ENCODE measurements around the gene UNC80. TPM values are rescaled to one million over a fixed set of nuclear protein-coding genes. Genes with fewer than 3 reads are reported as not detected.

Gene UNC80
- total RNA-seq, 1 donor from 2014 or later, result 0.05 TPM

GRCh38 chr2:209969692-209970091 is 198.1 kb downstream of the UNC80 start:
- Mint-ChIP-seq H3K27ac (ENCODE audit: unreplicated experiment) (no peak overlapping the region), H3K27me3 (ENCODE audit: unreplicated experiment) (no peaks in the 10 kb centered on the region), H3K9me3 (ENCODE audit: unreplicated experiment) (no peaks in the 10 kb centered on the region)

DNA sequence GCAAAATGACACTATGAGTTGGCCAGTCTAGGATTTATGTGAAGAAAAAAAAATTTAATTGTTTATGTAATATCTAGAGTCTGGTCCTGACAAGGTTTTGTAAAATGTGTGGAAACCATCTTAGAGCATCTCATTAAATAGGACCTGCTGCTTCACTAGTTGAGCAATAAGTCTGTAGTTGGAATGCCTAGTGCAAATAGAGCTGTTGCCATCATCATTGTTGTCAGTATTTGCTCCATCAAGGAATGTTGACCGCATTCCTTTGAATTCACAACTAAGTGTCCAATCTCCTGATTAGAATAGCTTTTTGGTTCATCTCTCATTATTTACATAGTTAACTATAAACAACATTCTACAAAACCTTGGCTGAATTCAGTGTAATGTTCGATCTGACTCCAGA is 198.6 kb downstream of the UNC80 start:
- Mint-ChIP-seq H3K27me3 (ENCODE audit: unreplicated experiment) (no peaks in the 10 kb centered on the region), H3K4me1 (ENCODE audit: unreplicated experiment) (no peaks in the 10 kb centered on the region), H3K9me3 (ENCODE audit: unreplicated experiment) (no peaks in the 10 kb centered on the region), H3K4me3 (ENCODE audit: unreplicated experiment) (no peak overlapping the region), H3K27ac (ENCODE audit: unreplicated experiment) (no peak overlapping the region), H3K36me3 (ENCODE audit: low read depth, unreplicated experiment) (no peaks in the 10 kb centered on the region)
- no peak for TF ChIP-seq CTCF (IDR thresholded peaks at IDR 0.05; ENCODE audit: unreplicated experiment)
- DNase-seq (ENCODE audit: low spot score), result no peak

More at GRCh38 chr2:209969692-209970091, 198.1 kb downstream of the UNC80 start:
- H3K4me1 Mint-ChIP-seq (ENCODE audit: unreplicated experiment), result no peaks in the 10 kb centered on the region
- no peak overlapping the region for H3K4me3 Mint-ChIP-seq (ENCODE audit: unreplicated experiment)
- H3K36me3 Mint-ChIP-seq (ENCODE audit: low read depth, unreplicated experiment), result no peaks in the 10 kb centered on the region
- no peak for DNase-seq (ENCODE audit: low spot score)
- TF ChIP-seq CTCF (IDR thresholded peaks at IDR 0.05; ENCODE audit: unreplicated experiment), result no peak

DNA sequence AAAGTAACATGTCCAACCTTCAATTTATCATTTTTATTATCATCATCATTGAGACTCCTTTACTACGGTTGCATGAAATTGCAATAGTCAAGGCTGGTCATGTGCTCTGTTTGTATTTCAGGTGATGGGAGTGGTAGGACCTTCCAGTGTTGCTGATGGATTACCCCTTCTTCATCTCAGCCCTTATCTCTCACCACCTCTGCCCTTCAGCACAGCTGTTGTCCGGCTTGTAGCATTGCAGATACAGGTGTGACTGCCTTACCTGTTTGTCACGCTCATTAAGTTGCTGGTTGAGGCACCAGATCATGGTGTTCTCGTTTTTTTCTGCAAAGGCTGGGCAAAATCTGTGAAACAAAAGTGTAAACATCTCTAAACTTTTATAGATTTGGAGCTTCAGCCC is 199.1 kb downstream of the UNC80 start:
- H3K4me1 Mint-ChIP-seq (ENCODE audit: unreplicated experiment), result no peaks in the 10 kb centered on the region
- H3K27ac Mint-ChIP-seq (ENCODE audit: unreplicated experiment), result no peak overlapping the region
- no peaks in the 10 kb centered on the region for H3K36me3 Mint-ChIP-seq (ENCODE audit: low read depth, unreplicated experiment)
- no peak for TF ChIP-seq CTCF (IDR thresholded peaks at IDR 0.05; ENCODE audit: unreplicated experiment)
- no peaks in the 10 kb centered on the region for H3K9me3 Mint-ChIP-seq (ENCODE audit: unreplicated experiment)
- no peak for DNase-seq (ENCODE audit: low spot score)
- H3K4me3 Mint-ChIP-seq (ENCODE audit: unreplicated experiment), result no peak overlapping the region
- no peaks in the 10 kb centered on the region for H3K27me3 Mint-ChIP-seq (ENCODE audit: unreplicated experiment)

- no peak for TF ChIP-seq CTCF (IDR thresholded peaks at IDR 0.05; ENCODE audit: unreplicated experiment)
- Mint-ChIP-seq H3K27me3 (ENCODE audit: unreplicated experiment) (no peaks in the 10 kb centered on the region), H3K27ac (ENCODE audit: unreplicated experiment) (no peak overlapping the region), H3K4me3 (ENCODE audit: unreplicated experiment) (no peak overlapping the region), H3K36me3 (ENCODE audit: low read depth, unreplicated experiment) (no peaks in the 10 kb centered on the region), H3K4me1 (ENCODE audit: unreplicated experiment) (no peaks in the 10 kb centered on the region), H3K9me3 (ENCODE audit: unreplicated experiment) (no peaks in the 10 kb centered on the region)
- DNase-seq (ENCODE audit: low spot score), result no peak
Measured at GRCh38 chr2:209973328-209973727, 201.7 kb downstream of the UNC80 start.

DNA sequence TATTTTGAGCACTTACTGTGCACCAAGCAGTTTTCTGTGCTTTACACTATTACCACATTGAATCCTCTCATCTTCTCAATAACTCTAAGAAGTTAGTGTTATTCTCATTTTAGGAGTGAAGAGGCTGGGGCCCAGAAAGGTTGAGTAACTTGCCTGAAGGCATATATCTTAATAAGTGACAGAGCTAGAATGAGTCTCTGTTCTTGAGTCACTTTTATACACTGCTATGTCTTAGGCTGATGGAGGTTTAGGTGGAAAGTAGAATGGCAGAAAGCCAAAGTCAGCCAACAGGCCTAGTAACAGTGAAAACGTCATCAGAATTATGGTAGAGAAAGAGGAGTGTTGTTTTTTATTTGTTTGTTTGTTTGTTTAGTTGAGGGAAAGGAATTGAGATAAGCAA is 202.9 kb downstream of the UNC80 start:
- Mint-ChIP-seq H3K4me1 (ENCODE audit: unreplicated experiment) (no peaks in the 10 kb centered on the region), H3K36me3 (ENCODE audit: low read depth, unreplicated experiment) (no peaks in the 10 kb centered on the region)

More for the DNA sequence above, 202.9 kb downstream of the UNC80 start:
- Mint-ChIP-seq H3K27me3 (ENCODE audit: unreplicated experiment) (no peaks in the 10 kb centered on the region), H3K9me3 (ENCODE audit: unreplicated experiment) (no peaks in the 10 kb centered on the region), H3K27ac (ENCODE audit: unreplicated experiment) (no peak overlapping the region), H3K4me3 (ENCODE audit: unreplicated experiment) (no peak overlapping the region)
- no peak for DNase-seq (ENCODE audit: low spot score)
- no peak for TF ChIP-seq CTCF (IDR thresholded peaks at IDR 0.05; ENCODE audit: unreplicated experiment)
